GM19238 (cell line): ENCODE data around the gene MRM1.

Experiments used
- DNase-seq: peaks from one replicate; pipeline ENCODE4 v3.0.0; 2011; ENCODE audit warnings: low spot score; ENCODE audit not compliant: insufficient read length

The MRM1 gene

GRCh38 chr17:36601303-36602029 lies at the start of gene MRM1:
Gene MRM1, plus strand, starts transcription at chr17:36601583. Its CDS starts 228 bp downstream, at chr17:36601811.
- peak; percentile 91 for DNase-seq

GRCh38 chr17:36553459-36553858 lies 47.9 kb upstream of the MRM1 start:
- no peak for DNase-seq

GRCh38 chr17:36566081-36566480 lies 35.3 kb upstream of the MRM1 start:
- DNase-seq = no peak

GRCh38 chr17:36575028-36575427 lies 26.4 kb upstream of the MRM1 start:
- DNase-seq = no peak

- DNase-seq = no peak
Observed at GRCh38 chr17:36576793-36577192, 24.6 kb upstream of the MRM1 start.

GRCh38 chr17:36578671-36579070 lies 22.7 kb upstream of the MRM1 start:
- no peak for DNase-seq

- DNase-seq = no peak
Observed at GRCh38 chr17:36583787-36584186, 17.6 kb upstream of the MRM1 start.

GRCh38 chr17:36586138-36586537 lies 15.2 kb upstream of the MRM1 start:
- no peak for DNase-seq

- no peak for DNase-seq
Observed at GRCh38 chr17:36590082-36590481, 11.3 kb upstream of the MRM1 start.

- peak; percentile 93 for DNase-seq
Observed at GRCh38 chr17:36591434-36592315, 9.7 kb upstream of the MRM1 start, which contains the start of gene DHRS11. Gene DHRS11, plus strand, starts transcription at chr17:36591879. Its CDS starts 131 bp downstream, at chr17:36592010.

- DNase-seq = no peak
Observed at GRCh38 chr17:36592316-36592715, 9.1 kb upstream of the MRM1 start.

GRCh38 chr17:36592716-36593321 lies 8.6 kb upstream of the MRM1 start:
- DNase-seq = no peak

GRCh38 chr17:36593656-36594316 lies 7.6 kb upstream of the MRM1 start:
- DNase-seq = no peak

GRCh38 chr17:36594626-36595401 lies 6.6 kb upstream of the MRM1 start:
- no peak for DNase-seq

- DNase-seq = no peak
Observed at GRCh38 chr17:36597226-36597625, 4.2 kb upstream of the MRM1 start.

- DNase-seq = no peak
Observed at GRCh38 chr17:36597866-36598777, 3.3 kb upstream of the MRM1 start.

GRCh38 chr17:36598951-36599401 lies 2.4 kb upstream of the MRM1 start:
- DNase-seq = no peak

GRCh38 chr17:36599546-36600250 lies 1.7 kb upstream of the MRM1 start:
- no peak for DNase-seq

- no peak for DNase-seq
Observed at GRCh38 chr17:36600465-36600864, 918 bp upstream of the MRM1 start.
